ENCODE results near the gene GDPD1.
A peak's percentile ranks its signal among the peaks of the same experiment; 100 is the strongest.
"Not testable (repeated sequence)": the region's sequence is repeated elsewhere in the genome, so short reads cannot be mapped to it uniquely, and the experiment has no call there.

Gene GDPD1

DNA sequence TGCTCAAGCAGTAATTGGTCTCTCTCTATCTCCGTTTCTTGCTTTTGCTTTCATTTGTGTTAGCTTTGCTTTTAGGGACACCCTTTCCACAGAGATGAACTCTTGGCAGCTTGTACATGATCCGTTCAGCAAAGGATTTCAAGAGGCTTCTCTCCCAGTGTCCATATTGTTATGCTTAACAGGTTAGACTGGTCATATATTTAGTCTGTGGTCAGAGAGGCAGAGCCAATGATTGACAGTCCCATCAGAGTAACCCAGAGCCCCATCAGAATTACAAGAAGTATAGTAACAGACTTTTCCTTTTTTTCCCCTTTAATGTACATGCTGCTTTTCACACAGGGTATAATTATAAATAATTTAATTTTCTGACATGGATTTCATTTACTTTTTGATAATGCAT, 34.4 kb downstream of the GDPD1 start:
- DNase-seq = no peak

- no peak for DNase-seq
Observed at GRCh38 chr17:59257101-59257500, 36.8 kb downstream of the GDPD1 start.

DNA sequence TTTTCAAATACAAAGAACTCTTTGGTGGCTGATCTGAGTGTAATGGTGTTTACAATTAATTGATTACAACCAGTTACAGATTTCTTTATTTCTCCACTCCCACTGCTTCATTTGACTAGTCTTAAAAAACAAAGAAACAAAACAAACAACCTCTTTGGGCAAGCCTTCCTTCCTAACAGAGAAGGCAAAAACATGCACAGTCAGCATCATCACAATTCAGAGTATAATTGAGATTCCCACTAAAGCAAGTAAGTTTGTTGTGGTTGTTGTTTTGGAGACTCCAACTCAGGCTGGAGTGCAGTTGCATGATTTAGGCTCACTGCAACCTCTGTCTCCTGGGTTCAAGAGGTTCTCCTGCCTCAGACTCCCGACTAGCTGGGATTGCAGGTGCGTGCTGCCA, 40.4 kb downstream of the GDPD1 start:
- DNase-seq = no peak

- no peak for DNase-seq
Observed at GRCh38 chr17:59266745-59267144, 46.4 kb downstream of the GDPD1 start.

- no peak for DNase-seq
Observed at GRCh38 chr17:59267776-59268175, 47.5 kb downstream of the GDPD1 start.

- DNase-seq = no peak
Observed at GRCh38 chr17:59275618-59276017, 55.3 kb downstream of the GDPD1 start.

- no peak for DNase-seq
Observed at GRCh38 chr17:59277031-59277430, 56.7 kb downstream of the GDPD1 start.

GRCh38 chr17:59278406-59278805, 58.1 kb downstream of the GDPD1 start:
- no peak for DNase-seq

- DNase-seq = no peak
Observed at GRCh38 chr17:59284317-59284716, 64.0 kb downstream of the GDPD1 start.

DNA sequence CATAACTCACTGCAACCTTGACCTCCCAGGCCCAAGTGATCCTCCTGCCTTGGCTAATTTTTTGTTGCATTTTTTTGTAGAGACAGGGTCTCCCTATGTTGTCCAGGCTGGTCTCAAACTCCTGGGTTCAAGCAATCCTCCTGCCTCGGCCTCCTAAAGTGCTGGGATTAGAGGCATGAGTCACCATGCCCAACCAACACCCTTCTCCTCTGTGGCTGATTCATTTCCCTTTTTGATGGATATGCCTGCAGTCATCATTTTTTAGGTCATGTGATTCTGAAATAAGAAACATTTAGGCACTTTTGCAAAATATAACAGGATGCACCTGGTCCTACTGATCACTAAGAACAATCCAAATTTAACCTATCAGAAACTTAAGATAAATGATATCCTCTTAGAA, 67.1 kb downstream of the GDPD1 start:
- peak; percentile 7 for DNase-seq

GRCh38 chr17:59287891-59288290, 67.6 kb downstream of the GDPD1 start:
- no peak for DNase-seq

- DNase-seq = no peak
Observed at GRCh38 chr17:59289981-59290301, 69.6 kb downstream of the GDPD1 start.

DNA sequence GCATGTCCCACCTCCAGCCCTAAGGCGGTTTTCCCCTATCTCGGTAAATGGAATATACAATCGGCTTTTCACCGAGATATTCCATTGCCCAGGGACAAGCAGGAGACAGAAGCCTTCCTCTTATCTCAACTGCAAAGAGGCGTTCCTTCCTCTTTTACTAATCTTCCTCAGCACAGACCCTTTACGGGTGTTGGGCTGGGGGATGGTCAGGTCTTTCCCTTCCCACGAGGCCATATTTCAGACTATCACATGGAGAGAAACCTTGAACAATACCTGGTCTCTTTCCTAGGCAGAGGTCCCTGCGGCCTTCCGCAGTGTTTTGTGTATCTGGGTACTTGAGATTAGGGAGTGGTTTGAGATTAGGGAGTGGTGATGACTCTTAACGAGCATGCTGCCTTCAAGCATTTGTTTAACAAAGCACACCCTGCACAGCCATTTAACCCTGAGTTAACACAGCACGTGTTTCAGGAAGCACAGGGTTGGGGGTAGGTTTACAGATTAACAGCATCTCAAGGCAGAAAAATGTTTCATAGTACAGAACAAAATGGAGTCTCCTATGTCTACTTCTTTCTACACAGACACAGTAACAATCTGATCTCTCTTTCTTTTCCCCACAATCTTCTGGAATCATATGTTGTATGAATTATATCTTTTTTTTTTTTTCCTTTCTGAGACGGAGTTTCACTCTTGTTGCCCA, 70.1 kb downstream of the GDPD1 start:
- DNase-seq = not testable (repeated sequence)

DNA sequence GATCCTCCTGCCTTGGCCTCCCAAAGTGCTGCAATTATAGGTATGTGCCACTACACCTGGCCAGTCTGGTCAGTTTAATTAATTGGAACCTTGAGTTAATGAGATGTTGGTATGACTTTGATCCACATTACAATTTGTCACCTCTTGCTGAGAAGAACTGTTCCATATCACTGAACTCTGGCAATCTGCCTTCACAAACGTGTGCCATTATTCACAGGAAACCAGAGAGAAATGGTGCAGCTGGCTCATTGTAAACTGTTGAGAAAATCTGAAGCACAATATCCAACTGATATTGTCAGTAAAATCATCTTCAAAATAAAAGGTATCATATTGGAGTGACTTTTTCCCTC, 71.8 kb downstream of the GDPD1 start:
- DNase-seq = no peak

GRCh38 chr17:59296190-59296589, 75.9 kb downstream of the GDPD1 start:
- DNase-seq = no peak

DNA sequence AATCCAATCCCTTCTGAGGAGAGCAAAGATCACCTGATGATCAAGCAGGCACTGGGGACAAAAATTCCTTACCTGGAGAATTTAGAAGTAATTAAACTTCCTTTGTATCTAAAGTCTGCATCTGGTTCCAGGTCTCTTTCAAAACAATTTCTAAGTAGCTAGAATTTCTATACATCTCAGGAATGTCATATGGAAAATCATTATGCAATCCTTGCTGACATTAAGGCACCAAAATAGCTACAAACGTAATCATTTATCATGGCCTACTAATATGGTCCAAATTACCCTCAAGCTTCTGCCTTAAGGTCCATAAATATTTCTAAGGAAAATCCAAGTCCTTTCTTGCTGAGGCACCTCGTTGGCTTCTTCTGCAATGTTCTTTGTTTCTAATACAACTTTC, 78.2 kb downstream of the GDPD1 start:
- DNase-seq = peak; percentile 31

GRCh38 chr17:59299400-59300092, 79.2 kb downstream of the GDPD1 start:
- no peak for DNase-seq

- no peak for DNase-seq
Observed at GRCh38 chr17:59300941-59301340, 80.6 kb downstream of the GDPD1 start.

DNA sequence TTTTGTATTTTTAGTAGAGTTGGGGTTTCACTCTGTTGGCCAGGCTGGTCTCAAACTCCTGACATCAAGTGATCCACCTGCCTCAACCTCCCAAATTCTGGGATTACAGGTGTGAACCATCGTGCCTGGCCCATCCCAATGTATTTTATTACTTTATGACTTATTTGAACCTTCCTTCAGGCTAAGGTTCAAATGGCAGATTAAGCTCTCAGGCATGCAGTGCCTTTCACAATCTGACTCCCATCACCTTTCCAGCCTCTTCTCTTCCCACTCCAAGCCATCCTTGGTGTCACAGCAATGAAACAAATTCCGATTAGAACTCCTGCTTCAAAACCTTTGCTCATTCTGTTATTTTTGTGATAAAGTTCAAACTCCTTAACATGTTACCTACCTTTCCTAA, 84.5 kb downstream of the GDPD1 start:
- DNase-seq = no peak

DNA sequence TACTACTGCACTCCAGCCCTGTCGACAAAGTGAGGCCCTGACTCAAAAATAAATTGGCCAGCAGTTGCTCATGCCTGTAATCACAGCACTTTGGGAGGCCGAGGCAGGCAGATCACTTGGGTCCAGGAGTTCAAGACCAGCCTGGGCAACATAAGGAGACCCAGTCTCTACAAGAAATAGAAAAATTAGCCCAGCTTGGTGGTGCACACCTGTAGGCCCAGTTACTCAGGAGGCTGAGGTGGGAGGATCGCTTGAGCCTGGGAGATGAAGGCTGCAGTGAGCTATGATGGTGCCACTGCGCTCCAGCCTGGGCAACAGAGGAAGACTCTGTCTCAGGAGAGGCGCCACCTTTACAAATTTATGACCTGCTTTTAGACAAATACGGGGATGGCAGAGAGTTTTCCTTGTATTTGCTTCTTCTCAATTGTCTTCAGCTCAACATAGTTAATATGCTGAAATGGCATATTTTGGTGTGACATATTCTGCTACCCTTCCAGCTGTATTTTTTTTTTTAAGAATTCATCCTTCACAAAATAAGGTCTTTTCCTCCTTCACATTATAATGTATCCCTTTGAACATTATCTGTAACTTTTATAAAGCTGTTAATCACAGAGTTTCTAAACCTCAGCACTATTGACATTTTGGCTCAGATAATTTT, 90.1 kb downstream of the GDPD1 start:
- DNase-seq = no peak

DNA sequence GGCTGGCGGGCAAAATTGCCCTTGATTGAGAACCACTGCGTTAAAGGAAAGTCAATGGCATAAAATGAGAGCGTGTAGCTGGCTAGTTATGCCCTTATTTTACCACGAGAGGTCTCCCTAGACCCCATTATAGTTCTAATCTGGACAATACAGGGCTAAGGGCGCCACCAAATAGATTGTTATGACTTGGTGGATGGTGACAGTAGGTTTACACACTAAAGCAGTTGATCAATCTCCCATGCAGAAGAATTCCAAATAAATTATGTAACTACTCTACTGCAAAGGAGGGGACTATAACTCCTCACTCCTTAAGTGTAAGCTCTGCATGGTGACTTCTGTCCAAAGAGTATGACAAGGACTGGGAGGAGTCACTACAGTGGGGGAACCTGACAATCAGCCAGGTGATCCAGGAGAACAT, 90.7 kb downstream of the GDPD1 start:
- DNase-seq = peak; percentile 65

DNA sequence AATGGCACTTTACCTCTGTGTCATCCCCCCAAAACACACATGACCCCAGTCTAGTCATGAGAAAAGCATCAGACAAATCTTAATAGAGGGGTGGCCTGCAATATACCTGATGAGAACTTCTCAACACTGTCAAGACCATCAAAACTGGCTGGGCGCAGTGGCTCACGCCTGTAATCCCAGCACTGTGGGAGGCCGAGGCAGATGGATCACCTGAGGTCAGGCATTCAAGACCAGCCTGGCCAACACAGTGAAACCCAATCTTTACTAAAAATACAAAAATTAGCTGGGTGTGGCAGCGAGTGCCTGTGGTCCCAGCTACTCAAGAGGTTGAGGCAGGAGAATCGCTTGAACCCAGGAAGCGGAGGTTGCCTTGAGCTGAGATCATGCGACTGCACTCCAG, 91.2 kb downstream of the GDPD1 start:
- not testable (repeated sequence) for DNase-seq

DNA sequence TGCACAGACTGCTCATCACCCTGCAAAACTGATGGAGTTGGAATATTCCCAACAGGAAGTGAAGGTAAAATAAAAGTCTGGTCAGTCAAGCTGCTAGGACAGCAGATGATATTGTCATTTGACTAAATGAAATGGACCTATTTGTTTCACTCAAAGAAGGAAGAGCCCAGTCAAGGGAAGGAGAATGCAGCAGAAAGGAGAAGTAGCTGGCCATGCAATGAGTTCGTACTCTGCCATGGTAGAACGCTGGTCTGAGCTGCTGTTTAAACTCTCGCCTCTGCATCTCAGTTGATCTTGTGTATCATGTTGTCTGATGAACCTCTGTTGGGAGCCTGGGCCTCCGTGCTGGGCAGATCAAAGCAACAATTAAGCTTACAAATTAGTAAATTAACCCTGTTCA, 95.6 kb downstream of the GDPD1 start:
- DNase-seq = no peak

All from fibroblast of skin of scalp (primary cell).